ENCODE results near the gene LGR5. TPM values are rescaled to one million over a fixed set of nuclear protein-coding genes. Genes with fewer than 3 reads are reported as not detected.

LGR5 gene
- total RNA-seq, 4 donors from 2014 or later = under 0.01 to 34.5 (median 0.43) TPM

DNA sequence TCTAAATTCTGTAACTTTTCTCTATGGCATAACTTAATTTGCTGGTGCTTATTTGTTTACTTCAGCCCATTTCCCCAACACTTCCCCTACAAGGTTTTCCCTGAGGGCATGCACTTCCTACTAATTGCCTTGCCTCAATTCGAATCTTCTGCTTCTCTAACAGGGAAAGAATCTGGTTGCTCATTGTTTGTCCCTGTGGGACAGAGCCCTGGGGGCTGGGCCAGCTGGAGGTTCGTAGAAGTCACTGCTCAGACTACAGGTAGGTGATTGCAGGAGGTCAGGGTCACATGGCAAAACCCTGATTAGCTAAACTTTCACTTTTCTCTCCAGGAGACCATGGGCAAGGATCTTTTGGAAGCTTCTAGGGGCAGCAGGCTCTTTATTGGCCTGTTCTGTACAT lies 152.0 kb downstream of the LGR5 start:
- Histone ChIP-seq H3K9me3 (no peaks in the 10 kb centered on the region), H3K27ac (no peak overlapping the region), H3K4me3 (no peak overlapping the region), H3K27me3 (no peaks in the 10 kb centered on the region), H3K36me3 (no peaks in the 10 kb centered on the region), H3K4me1 (no peaks in the 10 kb centered on the region)
- DNase-seq = no peak
- no peak for TF ChIP-seq CTCF (IDR thresholded peaks at IDR 0.05)
- no peak for TF ChIP-seq POLR2A (IDR thresholded peaks at IDR 0.05)
- intact Hi-C loops (cut with DNase I; ENCODE audit: low total_unique reads) = no loop called here

GRCh38 chr12:71592841-71593240 lies 153.2 kb downstream of the LGR5 start:
- no peak for TF ChIP-seq CTCF (IDR thresholded peaks at IDR 0.05)
- TF ChIP-seq POLR2A (IDR thresholded peaks at IDR 0.05) = no peak
- no peaks in the 10 kb centered on the region for H3K36me3 ChIP-seq
- no peak overlapping the region for H3K4me3 ChIP-seq
- no peak overlapping the region for H3K27ac ChIP-seq
- H3K27me3 ChIP-seq = no peaks in the 10 kb centered on the region
- no peaks in the 10 kb centered on the region for H3K4me1 ChIP-seq
- no peak for DNase-seq
- intact Hi-C loops (cut with DNase I; ENCODE audit: low total_unique reads) = no loop called here
- no peaks in the 10 kb centered on the region for H3K9me3 ChIP-seq

- H3K27ac ChIP-seq = no peak overlapping the region
- no peak overlapping the region for H3K4me3 ChIP-seq
- TF ChIP-seq CTCF (IDR thresholded peaks at IDR 0.05) = no peak
- TF ChIP-seq POLR2A (IDR thresholded peaks at IDR 0.05) = no peak
- intact Hi-C loops (cut with DNase I; ENCODE audit: low total_unique reads) = no loop called here
- H3K27me3 ChIP-seq = no peaks in the 10 kb centered on the region
- H3K36me3 ChIP-seq = no peaks in the 10 kb centered on the region
- no peaks in the 10 kb centered on the region for H3K4me1 ChIP-seq
- H3K9me3 ChIP-seq = no peaks in the 10 kb centered on the region
- no peak for DNase-seq
Observed at GRCh38 chr12:71594214-71594948, 154.8 kb downstream of the LGR5 start.

DNA sequence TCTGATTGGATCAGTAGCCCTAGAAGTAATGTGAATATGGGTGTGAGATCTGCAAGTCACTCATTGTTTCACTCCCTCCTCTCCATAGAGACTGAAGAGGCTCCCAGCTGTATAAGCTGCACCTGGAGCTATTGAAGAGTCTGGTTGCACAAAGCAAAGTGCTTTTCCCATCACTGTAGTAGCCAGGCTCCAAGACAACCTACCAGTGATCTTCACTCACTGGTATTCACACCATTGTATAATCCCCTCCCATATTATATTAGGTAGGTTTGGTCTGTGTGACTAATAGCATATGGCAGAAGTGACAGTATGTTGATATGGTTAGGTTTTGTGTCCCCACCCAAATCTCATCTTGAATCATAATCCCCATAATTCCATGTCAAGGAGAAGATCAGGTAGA lies 159.6 kb downstream of the LGR5 start:
- Histone ChIP-seq H3K27ac (no peak overlapping the region), H3K36me3 (no peaks in the 10 kb centered on the region), H3K27me3 (no peaks in the 10 kb centered on the region), H3K4me3 (no peak overlapping the region), H3K4me1 (no peaks in the 10 kb centered on the region), H3K9me3 (no peaks in the 10 kb centered on the region)
- TF ChIP-seq POLR2A (IDR thresholded peaks at IDR 0.05) = no peak
- no peak for TF ChIP-seq CTCF (IDR thresholded peaks at IDR 0.05)
- no peak for DNase-seq
- intact Hi-C loops (cut with DNase I; ENCODE audit: low total_unique reads) = no loop called here

GRCh38 chr12:71601546-71601945 lies 161.9 kb downstream of the LGR5 start:
- Histone ChIP-seq H3K4me3 (no peak overlapping the region), H3K4me1 (no peaks in the 10 kb centered on the region), H3K27ac (no peak overlapping the region), H3K27me3 (no peaks in the 10 kb centered on the region), H3K9me3 (no peaks in the 10 kb centered on the region), H3K36me3 (no peaks in the 10 kb centered on the region)
- TF ChIP-seq CTCF (IDR thresholded peaks at IDR 0.05) = no peak
- TF ChIP-seq POLR2A (IDR thresholded peaks at IDR 0.05) = no peak
- intact Hi-C loops (cut with DNase I; ENCODE audit: low total_unique reads) = no loop called here
- DNase-seq = no peak

Data from uterus (tissue), 4 donors.